Hepatocyte (in vitro differentiated cells): ENCODE results near the gene CYP27C1. TPM values are rescaled to one million over a fixed set of nuclear protein-coding genes. Genes with fewer than 3 reads are reported as not detected.

Source experiments
- DNase-seq: peaks from one replicate; pipeline ENCODE4 v3.0.0-alpha.2; 2016; ENCODE audit warnings: low spot score
- H2AFZ ChIP-seq: fragments of 200-600 bp; sonication (generic); 2 replicates; pipeline ENCODE4 v1.6.0; 2016; ENCODE audit warnings: antibody characterized with exemption, mild to moderate bottlenecking
- H3K27ac ChIP-seq: fragments of 200-600 bp; sonication (generic); 2 replicates; pipeline ENCODE4 v1.5.1; 2016; ENCODE audit warnings: mild to moderate bottlenecking
- H3K27me3 ChIP-seq: fragments of 200-600 bp; sonication (generic); 2 replicates; pipeline ENCODE4 v1.6.1; 2016
- H3K36me3 ChIP-seq: fragments of 200-600 bp; sonication (generic); replicated peaks from 2 replicates; pipeline ENCODE4 v1.5.1; 2016; ENCODE audit warnings: low read depth; ENCODE audit not compliant: insufficient read depth
- H3K4me1 ChIP-seq: fragments of 200-600 bp; sonication (generic); 2 replicates; pipeline ENCODE4 v1.5.1; 2016; ENCODE audit warnings: mild to moderate bottlenecking, moderate library complexity; ENCODE audit not compliant: insufficient read depth
- H3K4me2 ChIP-seq: fragments of 200-600 bp; sonication (generic); 2 replicates; pipeline ENCODE4 v1.6.0; 2016
- H3K4me3 ChIP-seq: fragments of 200-600 bp; sonication (generic); 2 replicates; pipeline ENCODE4 v1.5.1; 2016; ENCODE audit warnings: mild to moderate bottlenecking
- H3K79me2 ChIP-seq: fragments of 200-600 bp; sonication (generic); 2 replicates; pipeline ENCODE4 v1.6.0; 2017; ENCODE audit warnings: mild to moderate bottlenecking
- H3K9me2 ChIP-seq: fragments of 200-600 bp; sonication (generic); replicated peaks from 2 replicates; pipeline ENCODE4 v1.6.0; 2017; ENCODE audit warnings: mild to moderate bottlenecking; ENCODE audit not compliant: insufficient read depth
- H3K9me3 ChIP-seq: fragments of 200-600 bp; sonication (generic); 2 replicates; pipeline ENCODE4 v1.5.1; 2016; ENCODE audit warnings: low read depth, mild to moderate bottlenecking
- H4K20me1 ChIP-seq: fragments of 200-600 bp; sonication (generic); 2 replicates; pipeline ENCODE4 v1.6.0; 2016; ENCODE audit warnings: mild to moderate bottlenecking; ENCODE audit not compliant: insufficient read depth, poor library complexity, severe bottlenecking
- EZH2 ChIP-seq: fragments of 200-600 bp; sonication (generic); IDR thresholded peaks from 2 replicates; pipeline ENCODE4 v1.6.1; 2016; ENCODE audit warnings: antibody characterized with exemption, mild to moderate bottlenecking, borderline replicate concordance
- EZH2phosphoT487 ChIP-seq: fragments of 200-600 bp; sonication (generic); IDR thresholded peaks from one replicate; pipeline ENCODE4 v1.6.1; 2018; ENCODE audit warnings: antibody characterized with exemption, mild to moderate bottlenecking, low read depth, moderate library complexity; ENCODE audit not compliant: unreplicated experiment, severe bottlenecking
- WGBS: methylation state at CpG from one replicate; pipeline ENCODE4 v1.1.6; 2016; ENCODE audit warnings: low lambda C conversion rate; ENCODE audit errors: missing lambda C conversion rate; 5-methylcytosine and 5-hydroxymethylcytosine counted together
- polyA plus RNA-seq: library from polyadenylated mRNA; unstranded; fragments of >200 nt; fragmentation: Nextera tagmentation; extraction: Ambion mirVana; gene quantifications from 2 replicates; pipeline ENCODE4 v1.2.1, GENCODE V29; 2016
- total RNA-seq: library from RNA; depleted of rRNA; stranded (reverse); fragments of >200 nt; gene quantifications from 2 replicates; pipeline ENCODE4 v1.2.3, GENCODE V29; 2014
- TF ChIP-seq, protein P1 (sequence below): fragments of 200-600 bp; sonication (generic); IDR thresholded peaks from 2 replicates; pipeline ENCODE4 v1.5.1; 2016; ENCODE audit warnings: antibody characterized with exemption, mild to moderate bottlenecking; ENCODE audit not compliant: poor library complexity

The CYP27C1 gene
- total and polyA plus RNA-seq, 2 experiments from 2014 or later, result 1.2 to 1.4 TPM

DNA sequence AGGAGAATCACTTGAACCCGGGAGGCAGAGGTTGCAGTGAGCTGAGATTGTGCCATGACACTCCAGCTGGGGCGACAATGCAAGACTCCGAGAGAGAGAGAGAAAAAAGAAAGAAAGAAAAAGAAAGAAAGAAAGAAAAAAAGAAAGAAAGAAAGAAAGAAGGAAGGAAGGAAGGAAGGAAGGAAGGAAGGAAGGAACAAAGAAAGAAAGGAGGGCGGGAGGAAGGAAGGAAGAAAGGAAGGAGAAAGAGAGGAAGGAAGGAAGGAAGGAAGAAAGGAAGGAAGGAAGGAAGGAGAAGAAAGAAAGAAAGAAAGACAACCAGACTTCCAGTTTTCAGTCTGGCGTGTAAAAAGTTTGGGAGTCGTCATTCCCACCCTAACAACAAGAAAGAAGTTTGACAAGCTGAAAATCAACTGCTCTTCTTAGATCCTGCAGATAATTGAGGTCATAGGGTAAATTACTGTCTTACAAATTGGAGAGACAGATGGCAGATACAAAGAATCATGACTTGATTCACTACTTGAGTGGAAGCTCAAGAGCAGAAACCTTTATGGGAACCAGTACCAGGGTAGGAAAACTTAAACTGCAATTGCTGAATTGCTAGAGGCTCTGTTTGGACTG, 15.1 kb upstream of the CYP27C1 start:
- no peaks in the 10 kb centered on the region for H3K4me1 ChIP-seq
- no peaks in the 10 kb centered on the region for H3K9me3 ChIP-seq
- H3K27me3 ChIP-seq, result no peaks in the 10 kb centered on the region
- no peaks in the 10 kb centered on the region for H4K20me1 ChIP-seq
- no peak overlapping the region for H2AFZ ChIP-seq
- H3K4me2 ChIP-seq, result no peak overlapping the region
- no peak overlapping the region for H3K27ac ChIP-seq
- H3K9me2 ChIP-seq, result no peaks in the 10 kb centered on the region
- no peaks in the 10 kb centered on the region for H3K36me3 ChIP-seq
- no peak overlapping the region for H3K4me3 ChIP-seq
- no peak for DNase-seq
- H3K79me2 ChIP-seq, result no peaks in the 10 kb centered on the region
- WGBS, result 82% methylated on average over 5 of the region's 6 CpGs
- no peak for TF ChIP-seq EZH2
- TF ChIP-seq, protein P1, sequence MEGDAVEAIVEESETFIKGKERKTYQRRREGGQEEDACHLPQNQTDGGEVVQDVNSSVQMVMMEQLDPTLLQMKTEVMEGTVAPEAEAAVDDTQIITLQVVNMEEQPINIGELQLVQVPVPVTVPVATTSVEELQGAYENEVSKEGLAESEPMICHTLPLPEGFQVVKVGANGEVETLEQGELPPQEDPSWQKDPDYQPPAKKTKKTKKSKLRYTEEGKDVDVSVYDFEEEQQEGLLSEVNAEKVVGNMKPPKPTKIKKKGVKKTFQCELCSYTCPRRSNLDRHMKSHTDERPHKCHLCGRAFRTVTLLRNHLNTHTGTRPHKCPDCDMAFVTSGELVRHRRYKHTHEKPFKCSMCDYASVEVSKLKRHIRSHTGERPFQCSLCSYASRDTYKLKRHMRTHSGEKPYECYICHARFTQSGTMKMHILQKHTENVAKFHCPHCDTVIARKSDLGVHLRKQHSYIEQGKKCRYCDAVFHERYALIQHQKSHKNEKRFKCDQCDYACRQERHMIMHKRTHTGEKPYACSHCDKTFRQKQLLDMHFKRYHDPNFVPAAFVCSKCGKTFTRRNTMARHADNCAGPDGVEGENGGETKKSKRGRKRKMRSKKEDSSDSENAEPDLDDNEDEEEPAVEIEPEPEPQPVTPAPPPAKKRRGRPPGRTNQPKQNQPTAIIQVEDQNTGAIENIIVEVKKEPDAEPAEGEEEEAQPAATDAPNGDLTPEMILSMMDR, result no peak
- TF ChIP-seq EZH2phosphoT487, result no peak

DNA sequence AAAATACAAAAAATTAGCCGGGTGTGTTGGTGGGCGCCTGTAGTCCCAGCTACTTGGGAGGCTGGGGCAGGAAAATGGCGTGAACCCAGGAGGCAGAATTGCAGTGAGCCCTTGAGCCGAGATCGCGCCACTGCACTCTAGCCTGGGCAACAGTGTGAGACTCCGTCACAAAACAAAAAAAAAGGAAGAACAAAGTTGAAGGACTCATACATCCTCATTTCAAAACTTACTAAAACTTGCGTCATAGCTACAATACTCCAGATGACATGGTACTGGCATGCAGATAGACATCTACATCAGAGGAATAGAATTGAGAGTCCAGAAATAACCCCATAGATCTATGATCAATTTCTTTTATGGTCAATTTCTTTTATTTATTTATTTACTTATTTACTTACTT, 13.6 kb upstream of the CYP27C1 start:
- Histone ChIP-seq H3K27me3 (no peaks in the 10 kb centered on the region), H3K4me2 (no peak overlapping the region), H3K4me1 (no peaks in the 10 kb centered on the region), H3K27ac (no peak overlapping the region), H2AFZ (no peak overlapping the region), H3K79me2 (no peaks in the 10 kb centered on the region), H3K4me3 (no peak overlapping the region), H3K9me3 (no peaks in the 10 kb centered on the region), H4K20me1 (no peaks in the 10 kb centered on the region), H3K36me3 (no peaks in the 10 kb centered on the region), H3K9me2 (no peaks in the 10 kb centered on the region)
- no peak for TF ChIP-seq EZH2phosphoT487
- TF ChIP-seq EZH2, result no peak
- TF ChIP-seq, protein P1, result no peak
- WGBS, result 99% methylated on average over 8 of the region's 8 CpGs
- DNase-seq, result no peak

DNA sequence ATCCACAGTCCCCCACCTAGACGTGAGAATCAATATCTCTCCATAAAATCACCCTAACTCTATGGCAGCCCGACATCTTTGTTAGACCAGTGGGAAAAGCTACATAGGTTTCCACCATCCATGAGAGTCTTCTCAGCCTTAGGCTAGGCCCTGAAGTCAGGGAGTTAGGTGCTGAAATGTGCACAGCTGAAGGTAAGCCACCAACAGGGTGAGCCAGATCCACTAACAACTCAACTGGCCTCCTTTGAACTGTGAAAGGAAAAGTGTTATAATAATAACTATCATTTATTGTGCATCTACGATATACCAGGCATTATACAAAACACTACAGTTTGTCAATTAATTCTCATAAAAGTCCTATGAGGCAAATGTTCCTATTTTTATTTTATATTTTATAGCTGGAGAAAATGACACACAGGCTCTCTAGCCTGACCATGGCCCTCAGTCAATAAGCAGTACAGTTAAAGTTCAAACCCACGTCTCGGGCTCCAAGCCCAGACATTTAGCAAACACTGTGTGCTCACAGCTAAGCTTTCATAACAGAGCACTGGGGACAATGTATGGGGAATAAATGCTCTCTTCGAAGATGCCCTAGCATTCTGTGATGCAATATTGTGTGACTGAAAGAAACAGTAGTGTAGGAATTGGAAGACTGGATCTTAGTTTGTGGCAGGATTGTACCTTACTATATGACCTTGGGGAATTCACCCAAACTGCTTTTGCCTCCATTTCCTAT, 11.2 kb upstream of the CYP27C1 start:
- Histone ChIP-seq H3K9me2 (no peaks in the 10 kb centered on the region), H3K36me3 (no peaks in the 10 kb centered on the region), H2AFZ (no peak overlapping the region), H3K27me3 (no peaks in the 10 kb centered on the region), H3K79me2 (no peaks in the 10 kb centered on the region), H3K27ac (no peak overlapping the region), H3K9me3 (no peaks in the 10 kb centered on the region), H3K4me2 (no peak overlapping the region), H3K4me1 (peaks cover 2% of the 10 kb centered on the region), H3K4me3 (no peak overlapping the region), H4K20me1 (no peaks in the 10 kb centered on the region)
- TF ChIP-seq EZH2 (no peak), EZH2phosphoT487 (no peak)
- TF ChIP-seq, protein P1, result no peak
- no peak for DNase-seq
- WGBS, result 70% methylated on average over 6 of the region's 6 CpGs
